Measurements from ENCODE around the gene PGPEP1. TPM values are rescaled to one million over a fixed set of nuclear protein-coding genes. Genes with fewer than 3 reads are reported as not detected.
"Not testable (repeated sequence)": the region's sequence is repeated elsewhere in the genome, so short reads cannot be mapped to it uniquely, and the experiment has no call there.

Gene PGPEP1
- total RNA-seq, 2 donors from 2014 or later: 7.7 to 9.0 TPM

DNA sequence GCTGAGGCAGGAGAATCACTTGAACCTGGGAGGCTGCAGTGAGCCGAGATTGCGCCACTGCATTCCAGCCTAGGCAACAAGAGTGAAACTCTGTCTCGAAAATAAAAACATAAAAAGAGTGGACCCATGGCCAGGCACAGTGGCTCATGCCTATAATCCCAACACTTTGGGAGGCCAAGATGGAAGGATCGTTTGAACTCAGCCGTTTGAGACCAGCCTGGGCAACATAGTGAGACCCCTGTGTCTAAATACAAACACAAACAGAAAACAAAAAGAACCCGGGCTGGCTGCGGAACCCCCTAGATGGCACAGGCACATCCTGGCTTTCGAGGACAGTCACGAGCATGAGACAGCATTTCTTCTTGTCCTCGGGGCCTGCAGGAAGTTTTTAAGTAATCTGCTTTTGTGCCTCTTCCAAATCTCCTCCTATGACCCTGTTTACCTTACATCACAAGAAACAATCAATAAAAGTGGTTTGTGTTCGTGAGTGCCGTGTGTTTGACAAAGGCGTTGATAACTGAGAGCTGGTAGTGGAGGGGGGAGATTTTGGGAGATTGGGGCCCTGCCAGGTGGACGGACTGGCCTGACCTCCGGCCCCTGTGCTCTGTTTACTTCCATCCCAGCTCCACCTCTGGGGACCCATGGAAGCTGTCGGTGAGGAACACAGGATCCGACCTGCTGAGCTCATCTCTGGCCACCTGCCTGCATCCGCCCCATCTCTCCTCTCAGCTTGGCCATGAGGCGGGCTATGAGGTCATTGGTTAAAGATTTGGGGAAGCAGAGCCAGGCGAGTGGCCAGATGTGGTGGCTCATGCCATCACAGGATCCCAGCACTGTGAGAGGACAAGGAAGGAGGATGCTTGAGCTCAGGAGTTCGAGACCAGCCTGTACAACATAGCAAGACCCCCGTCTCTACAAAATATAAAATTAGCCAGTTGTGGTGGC is 39.7 kb downstream of the PGPEP1 start:
- H3K9ac ChIP-seq (ENCODE audit: extremely low read depth, low read length, poor library complexity, severe bottlenecking): no peak overlapping the region
- Mint-ChIP-seq H3K4me3 (no peak overlapping the region), H3K4me1 (peaks cover 8% of the 10 kb centered on the region), H3K36me3 (ENCODE audit: low read depth) (no peaks in the 10 kb centered on the region), H3K27ac (peak overlapping the region; percentile 65), H3K27me3 (ENCODE audit: insufficient read depth) (peaks cover 3% of the 10 kb centered on the region), H3K9me3 (peaks cover 2% of the 10 kb centered on the region)
- 86 to 87% methylated on average over 13 to 22 of the region's 22 CpGs for WGBS, 2 experiments (ENCODE audit: insufficient coverage in 1 of 2, insufficient read length in 1 of 2)
- H3K36me3 ChIP-seq (ENCODE audit: control insufficient read depth, insufficient read depth, low read length): no peaks in the 10 kb centered on the region
- no peaks in the 10 kb centered on the region for H3K9me3 ChIP-seq (ENCODE audit: control insufficient read depth, low read length)
- DNase-seq: peak; percentile 74
- H3K27ac ChIP-seq (ENCODE audit: low read depth, low read length): no peak overlapping the region
- H3K27me3 ChIP-seq (ENCODE audit: control insufficient read depth, insufficient read depth, low read length, poor library complexity, severe bottlenecking): no peaks in the 10 kb centered on the region
- H3K4me3 ChIP-seq (ENCODE audit: low read length): no peak overlapping the region
- H3K4me1 ChIP-seq (ENCODE audit: control insufficient read depth, insufficient read depth, low read length): no peaks in the 10 kb centered on the region
- TF ChIP-seq, protein P1, sequence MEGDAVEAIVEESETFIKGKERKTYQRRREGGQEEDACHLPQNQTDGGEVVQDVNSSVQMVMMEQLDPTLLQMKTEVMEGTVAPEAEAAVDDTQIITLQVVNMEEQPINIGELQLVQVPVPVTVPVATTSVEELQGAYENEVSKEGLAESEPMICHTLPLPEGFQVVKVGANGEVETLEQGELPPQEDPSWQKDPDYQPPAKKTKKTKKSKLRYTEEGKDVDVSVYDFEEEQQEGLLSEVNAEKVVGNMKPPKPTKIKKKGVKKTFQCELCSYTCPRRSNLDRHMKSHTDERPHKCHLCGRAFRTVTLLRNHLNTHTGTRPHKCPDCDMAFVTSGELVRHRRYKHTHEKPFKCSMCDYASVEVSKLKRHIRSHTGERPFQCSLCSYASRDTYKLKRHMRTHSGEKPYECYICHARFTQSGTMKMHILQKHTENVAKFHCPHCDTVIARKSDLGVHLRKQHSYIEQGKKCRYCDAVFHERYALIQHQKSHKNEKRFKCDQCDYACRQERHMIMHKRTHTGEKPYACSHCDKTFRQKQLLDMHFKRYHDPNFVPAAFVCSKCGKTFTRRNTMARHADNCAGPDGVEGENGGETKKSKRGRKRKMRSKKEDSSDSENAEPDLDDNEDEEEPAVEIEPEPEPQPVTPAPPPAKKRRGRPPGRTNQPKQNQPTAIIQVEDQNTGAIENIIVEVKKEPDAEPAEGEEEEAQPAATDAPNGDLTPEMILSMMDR (conservative IDR thresholded peaks at IDR 0.05): no peak

GRCh38 chr19:18380843-18381242 is 40.4 kb downstream of the PGPEP1 start:
- Histone ChIP-seq H3K4me3 (ENCODE audit: low read length) (no peak overlapping the region), H3K9ac (ENCODE audit: extremely low read depth, low read length, poor library complexity, severe bottlenecking) (no peak overlapping the region), H3K9me3 (ENCODE audit: control insufficient read depth, low read length) (no peaks in the 10 kb centered on the region), H3K36me3 (ENCODE audit: control insufficient read depth, insufficient read depth, low read length) (no peaks in the 10 kb centered on the region), H3K4me1 (ENCODE audit: control insufficient read depth, insufficient read depth, low read length) (no peaks in the 10 kb centered on the region), H3K27ac (ENCODE audit: low read depth, low read length) (no peak overlapping the region), H3K27me3 (ENCODE audit: control insufficient read depth, insufficient read depth, low read length, poor library complexity, severe bottlenecking) (no peaks in the 10 kb centered on the region)
- DNase-seq: no peak
- TF ChIP-seq, protein P1 (conservative IDR thresholded peaks at IDR 0.05): no peak
- Mint-ChIP-seq H3K4me3 (no peak overlapping the region), H3K9me3 (peaks cover under 1% of the 10 kb centered on the region), H3K27me3 (ENCODE audit: insufficient read depth) (peaks cover 3% of the 10 kb centered on the region), H3K36me3 (ENCODE audit: low read depth) (no peaks in the 10 kb centered on the region), H3K27ac (no peak overlapping the region), H3K4me1 (peaks cover 8% of the 10 kb centered on the region)
- 71 to 87% methylated on average over 2 to 3 of the region's 3 CpGs for WGBS, 2 experiments (ENCODE audit: insufficient coverage in 1 of 2, insufficient read length in 1 of 2)

- H3K4me3 ChIP-seq (ENCODE audit: low read length); H3K4me1 Mint-ChIP-seq; H3K27ac Mint-ChIP-seq; H3K36me3 Mint-ChIP-seq (ENCODE audit: low read depth); H3K4me3 Mint-ChIP-seq; DNase-seq; H3K27ac ChIP-seq (ENCODE audit: low read depth, low read length); H3K9ac ChIP-seq (ENCODE audit: extremely low read depth, low read length, poor library complexity, severe bottlenecking); H3K9me3 ChIP-seq (ENCODE audit: control insufficient read depth, low read length); H3K9me3 Mint-ChIP-seq; H3K4me1 ChIP-seq (ENCODE audit: control insufficient read depth, insufficient read depth, low read length); H3K36me3 ChIP-seq (ENCODE audit: control insufficient read depth, insufficient read depth, low read length): not testable (repeated sequence)
- peaks cover 16% of the 10 kb centered on the region for H3K27me3 ChIP-seq (ENCODE audit: control insufficient read depth, insufficient read depth, low read length, poor library complexity, severe bottlenecking)
- 89 to 91% methylated on average over 8 to 10 of the region's 11 CpGs for WGBS, 2 experiments (ENCODE audit: insufficient coverage in 1 of 2, insufficient read length in 1 of 2)
- peaks cover 26% of the 10 kb centered on the region for H3K27me3 Mint-ChIP-seq (ENCODE audit: insufficient read depth)
These were observed 43.2 kb downstream of the PGPEP1 start for GRCh38 chr19:18383622-18384021.

Measured in endodermal cell (in vitro differentiated cells).